Spinal cord (tissue), 10 donors: ENCODE data around the gene ATP8B1. TPM values are rescaled to one million over a fixed set of nuclear protein-coding genes. Genes with fewer than 3 reads are reported as not detected.

Experiments used
- DNase-seq, 6 donors: peaks; one replicate each; pipeline versions ENCODE4 v3.0.0 to v3.0.0-alpha.2; 2013 to 2015; ENCODE audit warnings: low spot score in 6 of 6, low read depth in 4 of 6
- H3K27ac ChIP-seq: one replicate; pipeline ENCODE4 v1.5.1; 2013; ENCODE audit warnings: low read depth, low read length, control low read depth
- H3K27me3 ChIP-seq: one replicate; pipeline ENCODE4 v1.6.1; 2013; ENCODE audit warnings: low read length; ENCODE audit not compliant: control insufficient read depth, insufficient read depth
- H3K36me3 ChIP-seq: one replicate; pipeline ENCODE4 v1.6.1; 2013; ENCODE audit warnings: low read length; ENCODE audit not compliant: control insufficient read depth, insufficient read depth
- H3K4me1 ChIP-seq: one replicate; pipeline ENCODE4 v1.6.1; 2013; ENCODE audit warnings: low read length; ENCODE audit not compliant: control insufficient read depth, insufficient read depth
- H3K4me3 ChIP-seq: one replicate; pipeline ENCODE4 v1.5.1; 2013; ENCODE audit warnings: low read depth, low read length, control low read depth
- H3K9me3 ChIP-seq: one replicate; pipeline ENCODE4 v1.6.1; 2013; ENCODE audit warnings: low read length; ENCODE audit not compliant: control insufficient read depth, insufficient read depth
- WGBS: methylation state at CpG from one replicate; pipeline ENCODE4 v1.1.5; 2013; ENCODE audit warnings: missing lambda C conversion rate; ENCODE audit not compliant: insufficient coverage; 5-methylcytosine and 5-hydroxymethylcytosine counted together
- polyA plus RNA-seq, 2 donors: library from polyadenylated mRNA; unstranded; fragments of 120-200 nt; gene quantifications; one replicate each; pipeline ENCODE4 v1.2.1, GENCODE V29; 2013; ENCODE audit not compliant: insufficient read length in 2 of 2
- total RNA-seq, 2 donors: library from RNA; depleted of rRNA in 1 of 2; stranded (reverse); fragments of 120-200 nt in 1 of 2; fragments of >200 nt in 1 of 2; gene quantifications; one replicate each; pipeline versions ENCODE4 v1.2.3 to v1.2.4, GENCODE V29; 2013 to 2014
- donor health status: healthy.

The ATP8B1 gene
- total and polyA plus RNA-seq, 4 donors: 1.7 to 14.4 (median 7.7) TPM

DNA sequence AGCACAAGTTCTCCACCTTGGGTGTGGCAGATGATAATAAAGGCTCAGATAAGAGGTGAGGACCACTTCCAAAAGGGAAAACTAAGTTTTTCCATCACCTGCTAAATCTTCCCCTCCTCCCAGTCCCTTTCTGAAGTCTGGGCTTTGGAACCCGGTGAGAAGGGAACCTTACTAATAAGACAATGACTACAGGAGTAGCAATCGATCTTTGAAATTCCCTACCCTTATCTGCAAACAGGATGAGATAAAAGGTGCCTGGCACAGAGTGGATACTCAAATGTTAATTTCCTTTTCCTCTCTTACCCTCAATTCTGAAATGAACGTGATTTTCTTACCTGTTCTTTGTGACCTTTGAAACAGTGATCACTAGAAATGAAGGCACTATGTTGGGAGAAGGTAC is 111.8 kb downstream of the ATP8B1 start:
- no peak for DNase-seq
- Histone ChIP-seq H3K9me3 (no peaks in the 10 kb centered on the region), H3K27ac (no peak overlapping the region), H3K4me3 (no peak overlapping the region), H3K36me3 (no peaks in the 10 kb centered on the region), H3K4me1 (no peaks in the 10 kb centered on the region), H3K27me3 (no peaks in the 10 kb centered on the region)
- no CpG with 5 or more reads among the region's 3 CpGs for WGBS

DNA sequence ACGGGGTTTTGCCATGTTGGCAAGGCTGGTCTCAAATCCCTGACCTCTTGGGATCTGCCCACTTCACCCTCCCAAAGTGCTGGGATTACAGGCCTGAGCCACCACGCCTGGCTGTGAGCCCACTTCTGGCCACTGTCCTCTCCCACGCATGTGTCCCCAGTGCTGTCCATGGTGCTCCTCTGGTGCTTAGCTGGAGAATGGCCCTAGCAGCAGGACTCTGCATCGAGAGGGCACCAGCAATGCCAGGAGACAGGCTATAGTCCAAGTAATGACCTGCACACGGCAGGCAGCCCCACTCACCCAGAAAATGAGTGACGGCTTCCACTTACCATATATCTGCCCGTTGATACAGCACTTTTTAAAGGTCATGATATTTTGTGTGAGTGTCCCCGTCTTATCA is 115.1 kb downstream of the ATP8B1 start:
- H3K36me3 ChIP-seq: no peaks in the 10 kb centered on the region
- 96% methylated on average over 3 of the region's 8 CpGs for WGBS

GRCh38 chr18:57683470-57683869 is 119.6 kb downstream of the ATP8B1 start:
- H3K27ac ChIP-seq: no peak overlapping the region
- no peak overlapping the region for H3K4me3 ChIP-seq
- no peaks in the 10 kb centered on the region for H3K9me3 ChIP-seq
- no peak for DNase-seq
- no peaks in the 10 kb centered on the region for H3K36me3 ChIP-seq
- no peaks in the 10 kb centered on the region for H3K4me1 ChIP-seq
- H3K27me3 ChIP-seq: no peaks in the 10 kb centered on the region

More for the DNA sequence above, 115.1 kb downstream of the ATP8B1 start:
- Histone ChIP-seq H3K9me3 (no peaks in the 10 kb centered on the region), H3K27me3 (no peaks in the 10 kb centered on the region), H3K4me3 (no peak overlapping the region), H3K27ac (no peak overlapping the region), H3K4me1 (no peaks in the 10 kb centered on the region)
- DNase-seq: no peak

DNA sequence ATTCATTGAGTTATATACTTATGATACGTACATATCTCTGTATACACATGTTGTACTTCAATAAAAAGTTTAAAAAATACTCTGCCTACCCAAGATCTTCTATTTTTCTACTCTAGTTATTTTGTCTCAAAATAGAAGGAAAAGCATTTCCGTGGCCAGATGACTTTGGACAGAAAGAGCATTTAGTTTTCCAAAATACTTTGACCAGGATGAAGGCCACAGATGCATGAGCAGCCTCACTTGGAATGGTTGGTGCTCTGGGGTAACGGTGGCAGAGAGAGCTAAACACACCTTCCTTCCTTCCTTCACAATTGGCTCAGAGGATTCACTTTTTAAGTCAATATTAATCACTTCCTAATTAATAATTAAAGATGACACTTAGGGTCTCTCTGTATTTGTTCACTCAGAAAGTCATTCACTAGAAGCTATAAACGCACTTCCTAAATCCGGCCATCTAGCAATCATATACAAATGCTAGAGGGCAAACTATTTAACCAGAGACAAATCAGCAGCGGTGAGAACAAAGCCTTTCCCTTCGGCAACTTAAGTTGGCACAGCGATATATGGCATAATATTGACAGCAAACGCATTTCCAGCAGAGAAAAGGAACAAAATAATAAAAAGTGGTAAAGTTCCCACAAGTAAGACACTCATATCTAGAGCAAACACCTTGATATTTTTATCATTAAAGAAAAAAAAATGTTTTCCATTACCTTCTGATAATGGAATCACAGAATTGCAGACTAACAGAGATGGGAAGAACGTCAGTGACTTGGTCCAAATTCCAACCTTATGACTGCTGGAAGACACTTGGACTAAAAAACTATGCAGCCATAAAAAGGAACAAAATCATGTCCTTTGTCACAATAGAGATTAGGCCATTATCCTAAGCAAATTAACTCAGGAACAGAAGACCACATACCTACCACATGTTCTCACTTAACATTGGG is 125.6 kb downstream of the ATP8B1 start:
- Histone ChIP-seq H3K4me3 (no peak overlapping the region), H3K4me1 (no peaks in the 10 kb centered on the region), H3K36me3 (no peaks in the 10 kb centered on the region), H3K9me3 (no peaks in the 10 kb centered on the region), H3K27me3 (no peaks in the 10 kb centered on the region), H3K27ac (no peak overlapping the region)
- DNase-seq: no peak
- WGBS: 89% methylated on average over 5 of the region's 10 CpGs

- no peaks in the 10 kb centered on the region for H3K27me3 ChIP-seq
- H3K9me3 ChIP-seq: no peaks in the 10 kb centered on the region
- no peaks in the 10 kb centered on the region for H3K36me3 ChIP-seq
- H3K4me1 ChIP-seq: no peaks in the 10 kb centered on the region
- no peak overlapping the region for H3K4me3 ChIP-seq
- WGBS: 88% methylated on average over 4 of the region's 5 CpGs
- no peak overlapping the region for H3K27ac ChIP-seq
- DNase-seq: no peak
Measured at GRCh38 chr18:57674891-57675290, 128.2 kb downstream of the ATP8B1 start.

GRCh38 chr18:57670046-57670445 is 133.1 kb downstream of the ATP8B1 start:
- Histone ChIP-seq H3K4me1 (no peaks in the 10 kb centered on the region), H3K27ac (no peak overlapping the region), H3K27me3 (no peaks in the 10 kb centered on the region), H3K36me3 (no peaks in the 10 kb centered on the region), H3K9me3 (no peaks in the 10 kb centered on the region), H3K4me3 (no peak overlapping the region)
- WGBS: 100% methylated on average over 3 of the region's 5 CpGs
- no peak for DNase-seq

- no peaks in the 10 kb centered on the region for H3K36me3 ChIP-seq
- H3K4me3 ChIP-seq: no peak overlapping the region
- H3K4me1 ChIP-seq: no peaks in the 10 kb centered on the region
- WGBS: 77% methylated on average over 3 of the region's 4 CpGs
- H3K9me3 ChIP-seq: no peaks in the 10 kb centered on the region
- DNase-seq: no peak
- no peak overlapping the region for H3K27ac ChIP-seq
- no peaks in the 10 kb centered on the region for H3K27me3 ChIP-seq
Measured at GRCh38 chr18:57668021-57668420, 135.1 kb downstream of the ATP8B1 start.

GRCh38 chr18:57666818-57667497 is 136.2 kb downstream of the ATP8B1 start:
- H3K27ac ChIP-seq: no peak overlapping the region
- H3K4me1 ChIP-seq: no peaks in the 10 kb centered on the region
- DNase-seq: peak in 1 of 6 donors; percentile 5
- no peaks in the 10 kb centered on the region for H3K36me3 ChIP-seq
- H3K27me3 ChIP-seq: no peaks in the 10 kb centered on the region
- H3K4me3 ChIP-seq: no peak overlapping the region
- no peaks in the 10 kb centered on the region for H3K9me3 ChIP-seq
- 100% methylated on average over 2 of the region's 6 CpGs for WGBS

GRCh38 chr18:57664568-57665165 is 138.4 kb downstream of the ATP8B1 start:
- no CpG with 5 or more reads among the region's 2 CpGs for WGBS
- Histone ChIP-seq H3K27ac (no peak overlapping the region), H3K4me3 (no peak overlapping the region), H3K36me3 (no peaks in the 10 kb centered on the region), H3K27me3 (no peaks in the 10 kb centered on the region), H3K9me3 (no peaks in the 10 kb centered on the region), H3K4me1 (no peaks in the 10 kb centered on the region)
- no peak for DNase-seq
